Activated B cell treated with CpG ODN at 0.5 μM for 24 hours (primary cell): ENCODE data around the gene CCDC34. TPM values are rescaled to one million over a fixed set of nuclear protein-coding genes. Genes with fewer than 3 reads are reported as not detected.
"Not testable (repeated sequence)": the region's sequence is repeated elsewhere in the genome, so short reads cannot be mapped to it uniquely, and the experiment has no call there.

Experiments
- ATAC-seq: fragments of 200-7000 bp; cut with Tn5 transposase; one replicate; pipeline ENCODE4 v1.10.0; 2021; ENCODE audit warnings: low read depth, mild to moderate bottlenecking, moderate library complexity
- CTCF ChIA-PET: fragments of 350-600 bp; sonication (Branson Sonifier 250); formaldehyde crosslinking; loops from one replicate; lab custom pipeline; 2021; ENCODE audit warnings: antibody characterized with exemption; lab: Charles Lee
- POLR2A ChIA-PET: fragments of 350-600 bp; sonication (Branson Sonifier 250); formaldehyde crosslinking; loops from one replicate; lab custom pipeline; 2021; ENCODE audit warnings: antibody characterized with exemption; lab: Charles Lee
- DNase-seq: peaks from one replicate; pipeline ENCODE4 v3.0.0; 2022
- H3K27ac Mint-ChIP-seq: one replicate; pipeline ENCODE4 v1.8.0; 2020; ENCODE audit warnings: mixed read lengths
- H3K27me3 Mint-ChIP-seq: one replicate; pipeline ENCODE4 v1.8.0; 2021; ENCODE audit warnings: mixed read lengths
- H3K36me3 Mint-ChIP-seq: one replicate; pipeline ENCODE4 v1.8.0; 2021; ENCODE audit warnings: low read depth, mixed read lengths
- H3K4me1 Mint-ChIP-seq: one replicate; pipeline ENCODE4 v1.8.0; 2021; ENCODE audit warnings: mixed read lengths
- H3K4me3 Mint-ChIP-seq: one replicate; pipeline ENCODE4 v1.8.0; 2020; ENCODE audit warnings: mild to moderate bottlenecking, mixed read lengths
- H3K9me3 Mint-ChIP-seq: one replicate; pipeline ENCODE4 v1.8.0; 2020; ENCODE audit warnings: mixed read lengths
- CTCF ChIP-seq: fragments of 200-600 bp; IDR thresholded peaks from one replicate; pipeline ENCODE4 v1.8.0; 2022; ENCODE audit warnings: antibody characterized with exemption, mild to moderate bottlenecking
- intact Hi-C: fragments of 100-400 bp; cut with micrococcal nuclease; formaldehyde crosslinking; loops from one replicate; pipeline ENCODE4 v1.15.1; 2024
- total RNA-seq: library from RNA; stranded (reverse); gene quantifications from 2 replicates; pipeline ENCODE4 v1.2.3, GENCODE V29; 2022

The CCDC34 gene
- total RNA-seq, 1 donor from 2014 or later, result 3.7 TPM

- no peak overlapping the region for H3K4me3 Mint-ChIP-seq
- intact Hi-C loops, result no loop called here
- H3K27ac Mint-ChIP-seq, result no peak overlapping the region
- H3K27me3 Mint-ChIP-seq, result no peaks in the 10 kb centered on the region
- H3K9me3 Mint-ChIP-seq, result no peaks in the 10 kb centered on the region
- no peaks in the 10 kb centered on the region for H3K4me1 Mint-ChIP-seq
- H3K36me3 Mint-ChIP-seq, result no peaks in the 10 kb centered on the region
- ATAC-seq (no peak), DNase-seq (no peak)
- TF ChIP-seq CTCF, result no peak
- ChIA-PET POLR2A (no interaction called here), CTCF (no interaction called here)
These were observed 31.0 kb downstream of the CCDC34 start for GRCh38 chr11:27331981-27332380.

GRCh38 chr11:27330633-27331270 lies 32.3 kb downstream of the CCDC34 start:
- no peak for DNase-seq
- no peak overlapping the region for H3K4me3 Mint-ChIP-seq
- no peak for ATAC-seq
- ChIA-PET CTCF (no interaction called here), POLR2A (no interaction called here)
- intact Hi-C loops, result no loop called here
- no peaks in the 10 kb centered on the region for H3K4me1 Mint-ChIP-seq
- no peak for TF ChIP-seq CTCF
- no peaks in the 10 kb centered on the region for H3K36me3 Mint-ChIP-seq
- no peaks in the 10 kb centered on the region for H3K9me3 Mint-ChIP-seq
- no peaks in the 10 kb centered on the region for H3K27me3 Mint-ChIP-seq
- H3K27ac Mint-ChIP-seq, result no peak overlapping the region

- no peaks in the 10 kb centered on the region for H3K4me1 Mint-ChIP-seq
- H3K27me3 Mint-ChIP-seq, result no peaks in the 10 kb centered on the region
- H3K27ac Mint-ChIP-seq, result no peak overlapping the region
- no peaks in the 10 kb centered on the region for H3K9me3 Mint-ChIP-seq
- ChIA-PET CTCF (no interaction called here), POLR2A (no interaction called here)
- intact Hi-C loops, result no loop called here
- ATAC-seq (no peak), DNase-seq (no peak)
- H3K4me3 Mint-ChIP-seq, result no peak overlapping the region
- TF ChIP-seq CTCF, result no peak
- no peaks in the 10 kb centered on the region for H3K36me3 Mint-ChIP-seq
These were observed 33.0 kb downstream of the CCDC34 start for GRCh38 chr11:27329867-27330632.

- ATAC-seq (no peak), DNase-seq (no peak)
- CTCF ChIA-PET, result no interaction called here
- Mint-ChIP-seq H3K9me3 (no peaks in the 10 kb centered on the region), H3K4me1 (no peaks in the 10 kb centered on the region), H3K36me3 (no peaks in the 10 kb centered on the region), H3K4me3 (no peak overlapping the region), H3K27ac (no peak overlapping the region), H3K27me3 (no peaks in the 10 kb centered on the region)
- no peak for TF ChIP-seq CTCF
- intact Hi-C loops, result no loop called here
- POLR2A ChIA-PET, result no interaction called here
These were observed 34.4 kb downstream of the CCDC34 start for GRCh38 chr11:27328614-27329013.

GRCh38 chr11:27327064-27327463 lies 36.0 kb downstream of the CCDC34 start:
- H3K36me3 Mint-ChIP-seq, CTCF ChIA-PET, H3K9me3 Mint-ChIP-seq, POLR2A ChIA-PET, H3K27ac Mint-ChIP-seq, H3K4me3 Mint-ChIP-seq, intact Hi-C loops, ATAC-seq, H3K27me3 Mint-ChIP-seq, DNase-seq, H3K4me1 Mint-ChIP-seq: not testable (repeated sequence)

- POLR2A ChIA-PET, DNase-seq: not testable (repeated sequence)
These were observed 40.8 kb downstream of the CCDC34 start for GRCh38 chr11:27322196-27322595.

GRCh38 chr11:27321340-27321739 lies 41.7 kb downstream of the CCDC34 start:
- intact Hi-C loops, H3K36me3 Mint-ChIP-seq, DNase-seq, CTCF ChIA-PET, H3K4me1 Mint-ChIP-seq, H3K9me3 Mint-ChIP-seq, ATAC-seq, H3K27ac Mint-ChIP-seq, H3K4me3 Mint-ChIP-seq, H3K27me3 Mint-ChIP-seq, POLR2A ChIA-PET: not testable (repeated sequence)

More at GRCh38 chr11:27322196-27322595, 40.8 kb downstream of the CCDC34 start:
- H3K27me3 Mint-ChIP-seq, H3K4me3 Mint-ChIP-seq, H3K4me1 Mint-ChIP-seq, H3K27ac Mint-ChIP-seq, H3K36me3 Mint-ChIP-seq, CTCF ChIA-PET, H3K9me3 Mint-ChIP-seq, ATAC-seq, intact Hi-C loops: not testable (repeated sequence)
